SKM-1 treated with dmso at 0.1 percent for 144 hours (cell line): ENCODE results near the gene ABHD14A.
"Not testable (repeated sequence)": the region's sequence is repeated elsewhere in the genome, so short reads cannot be mapped to it uniquely, and the experiment has no call there.

Experiments
- DNase-seq: peaks from one replicate; lab custom pipeline; 2025; ENCODE audit not compliant: unreplicated experiment; lab: John Stamatoyannopoulos, UW

Gene ABHD14A

GRCh38 chr3:51974963-51975851, at the start of gene ABHD14A:
TSS of gene ABHD14A (plus strand) at chr3:51975064. CDS start at chr3:51975136, 72 bp downstream.
- DNase-seq: peak; percentile 55

GRCh38 chr3:51927061-51927977, 47.5 kb upstream of the ABHD14A start:
- DNase-seq: no peak

GRCh38 chr3:51928438-51928837, 46.4 kb upstream of the ABHD14A start:
- DNase-seq: no peak

GRCh38 chr3:51928981-51929380, 45.9 kb upstream of the ABHD14A start:
- DNase-seq: not testable (repeated sequence)

GRCh38 chr3:51929420-51930003, 45.4 kb upstream of the ABHD14A start:
- no peak for DNase-seq

GRCh38 chr3:51930439-51930838, 44.4 kb upstream of the ABHD14A start:
- no peak for DNase-seq

GRCh38 chr3:51931756-51932155, 43.1 kb upstream of the ABHD14A start:
- no peak for DNase-seq

GRCh38 chr3:51932471-51933370, 42.1 kb upstream of the ABHD14A start:
- DNase-seq: no peak

GRCh38 chr3:51933471-51934138, 41.3 kb upstream of the ABHD14A start:
- no peak for DNase-seq

- DNase-seq: no peak
These were observed 40.6 kb upstream of the ABHD14A start for GRCh38 chr3:51934139-51934850.

- no peak for DNase-seq
These were observed 39.6 kb upstream of the ABHD14A start for GRCh38 chr3:51934991-51935885.

GRCh38 chr3:51935886-51936755, 38.7 kb upstream of the ABHD14A start:
- no peak for DNase-seq

GRCh38 chr3:51937014-51937413, 37.9 kb upstream of the ABHD14A start:
- DNase-seq: no peak

GRCh38 chr3:51937611-51938450, 37.0 kb upstream of the ABHD14A start:
- no peak for DNase-seq

GRCh38 chr3:51938780-51939425, 36.0 kb upstream of the ABHD14A start:
- DNase-seq: no peak
